RWPE1 (cell line): ENCODE results near the gene NSMCE1.
A peak's percentile ranks its signal among the peaks of the same experiment; 100 is the strongest.

Experiments
- CTCF ChIA-PET: fragments of 350-600 bp; sonication (Branson Sonifier 250); formaldehyde crosslinking; extraction: SDS; loops from one replicate; lab custom pipeline; 2021; lab: Yijun Ruan, JAX
- POLR2A ChIA-PET: fragments of 400-600 bp; formaldehyde crosslinking; extraction: SDS; loops from one replicate; lab custom pipeline; 2020; ENCODE audit warnings: antibody characterized with exemption; ENCODE audit not compliant: low non-redundant PET; lab: Yijun Ruan, JAX
- DNase-seq: peaks from one replicate; pipeline ENCODE4 v3.0.0; 2012; ENCODE audit warnings: low spot score
- H3K27ac ChIP-seq: fragments of 450-650 bp; 2 replicates; pipeline ENCODE4 v1.5.1; 2017
- TF ChIP-seq, protein P1 (sequence below): fragments of 450-650 bp; conservative IDR thresholded peaks from 2 replicates; pipeline ENCODE4 v1.5.1; 2017; ENCODE audit warnings: low read depth, mild to moderate bottlenecking

NSMCE1 gene

DNA sequence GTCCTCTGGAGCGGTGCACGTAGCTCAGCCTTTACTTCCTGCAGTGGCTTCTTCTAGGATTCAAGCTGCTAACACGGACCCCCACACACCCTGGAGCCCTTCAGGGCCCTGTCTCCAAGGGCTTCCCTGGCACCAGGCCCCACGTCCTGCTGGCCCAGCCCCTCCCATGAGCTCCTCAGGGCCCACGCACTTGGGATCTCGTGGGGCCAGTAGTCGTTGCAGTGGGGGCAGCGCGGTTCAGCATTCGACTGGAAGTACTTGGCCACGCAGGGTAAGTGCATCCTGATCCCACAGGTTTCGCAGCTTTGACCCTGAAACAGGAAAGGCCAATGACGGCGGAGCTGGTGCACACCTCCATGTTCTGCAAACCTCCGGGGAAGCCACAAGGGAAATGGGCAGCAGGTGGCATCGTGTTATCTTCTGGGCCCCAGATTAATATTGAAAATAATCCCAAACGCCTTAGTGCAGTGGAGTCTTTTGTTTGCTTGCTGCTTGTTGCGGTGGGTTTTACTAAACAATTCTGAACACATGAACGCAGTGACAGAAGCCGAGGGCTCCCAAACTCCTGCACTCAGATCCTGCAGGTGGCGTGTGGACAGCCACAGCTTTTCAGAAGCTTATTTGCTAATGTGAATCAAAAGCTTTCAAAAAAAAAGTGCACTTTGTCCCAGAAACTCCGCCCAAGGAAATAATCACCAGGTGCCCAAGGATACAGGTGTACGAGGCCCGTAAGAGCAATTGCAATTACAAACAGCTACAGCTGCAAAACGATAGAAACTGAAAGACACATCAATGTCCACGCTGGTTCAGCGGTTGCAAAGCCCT is 42.8 kb downstream of the NSMCE1 start:
- peak overlapping the region; percentile 59 for H3K27ac ChIP-seq
- POLR2A ChIA-PET, result no interaction called here
- TF ChIP-seq, protein P1, sequence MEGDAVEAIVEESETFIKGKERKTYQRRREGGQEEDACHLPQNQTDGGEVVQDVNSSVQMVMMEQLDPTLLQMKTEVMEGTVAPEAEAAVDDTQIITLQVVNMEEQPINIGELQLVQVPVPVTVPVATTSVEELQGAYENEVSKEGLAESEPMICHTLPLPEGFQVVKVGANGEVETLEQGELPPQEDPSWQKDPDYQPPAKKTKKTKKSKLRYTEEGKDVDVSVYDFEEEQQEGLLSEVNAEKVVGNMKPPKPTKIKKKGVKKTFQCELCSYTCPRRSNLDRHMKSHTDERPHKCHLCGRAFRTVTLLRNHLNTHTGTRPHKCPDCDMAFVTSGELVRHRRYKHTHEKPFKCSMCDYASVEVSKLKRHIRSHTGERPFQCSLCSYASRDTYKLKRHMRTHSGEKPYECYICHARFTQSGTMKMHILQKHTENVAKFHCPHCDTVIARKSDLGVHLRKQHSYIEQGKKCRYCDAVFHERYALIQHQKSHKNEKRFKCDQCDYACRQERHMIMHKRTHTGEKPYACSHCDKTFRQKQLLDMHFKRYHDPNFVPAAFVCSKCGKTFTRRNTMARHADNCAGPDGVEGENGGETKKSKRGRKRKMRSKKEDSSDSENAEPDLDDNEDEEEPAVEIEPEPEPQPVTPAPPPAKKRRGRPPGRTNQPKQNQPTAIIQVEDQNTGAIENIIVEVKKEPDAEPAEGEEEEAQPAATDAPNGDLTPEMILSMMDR, result no peak
- CTCF ChIA-PET, result interaction anchor here (0.6 to 1.7 kb wide), 4 partner anchors 9 to 1391 kb away, joined by 4 to 5 read pairs (median 4); no protein-coding TSS in a partner anchor
- no peak for DNase-seq

DNA sequence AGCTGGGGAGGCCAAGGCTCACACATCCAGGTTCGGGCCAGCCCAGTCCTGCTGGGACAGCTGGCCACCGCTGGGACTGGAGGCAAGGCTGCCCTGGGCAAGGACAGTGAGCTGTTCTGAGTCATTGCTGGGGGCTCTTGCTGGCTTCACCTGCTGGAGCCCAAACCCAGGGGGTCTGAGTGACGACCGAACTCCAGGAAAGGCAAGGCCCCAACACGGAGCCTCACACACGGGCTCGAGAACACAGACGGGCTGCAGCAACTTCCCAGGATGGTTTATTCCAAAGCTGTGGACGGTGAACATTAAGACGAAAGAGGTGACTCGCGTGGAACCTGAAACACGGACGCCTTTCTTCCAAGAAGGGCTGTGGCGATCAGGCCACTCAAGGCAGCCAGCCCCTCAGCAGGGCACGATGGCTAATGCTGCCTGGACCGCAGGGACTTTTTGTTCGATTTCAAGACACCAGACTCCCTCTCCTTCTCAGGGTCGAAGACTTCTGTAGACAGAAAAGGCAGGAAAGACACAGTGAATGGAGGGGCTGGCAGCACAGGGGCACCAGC is 43.8 kb downstream of the NSMCE1 start:
- DNase-seq, result no peak
- peak overlapping the region; percentile 59 for H3K27ac ChIP-seq
- POLR2A ChIA-PET, result no interaction called here
- TF ChIP-seq, protein P1, result no peak
- CTCF ChIA-PET, result interaction anchor here (0.5 to 1.7 kb wide), 4 partner anchors 10 to 1392 kb away, joined by 5 to 6 read pairs (median 5); no protein-coding TSS in a partner anchor

DNA sequence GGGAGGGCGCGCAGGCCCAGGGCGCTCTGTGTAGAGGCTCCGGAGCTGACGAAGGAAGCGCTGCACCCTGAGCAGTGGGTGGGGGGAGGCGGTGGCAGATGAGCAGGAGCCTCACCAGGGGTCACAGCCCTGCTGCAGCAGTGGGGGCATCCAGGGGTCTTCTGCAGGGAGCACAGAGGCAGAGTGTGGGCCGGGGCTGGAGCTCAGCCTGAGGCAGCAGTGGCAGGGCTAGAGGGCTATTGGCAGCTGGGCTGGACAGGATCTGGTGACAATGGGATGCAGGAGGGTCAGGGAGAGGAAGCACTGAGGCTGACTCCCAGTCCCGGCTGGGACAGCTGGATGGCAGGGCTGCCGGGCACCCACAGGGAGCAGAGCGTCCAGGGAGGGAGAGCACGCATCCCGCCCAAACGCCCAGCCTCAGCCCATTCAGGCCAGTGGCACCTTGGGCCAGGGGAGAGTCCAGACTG is 44.3 kb downstream of the NSMCE1 start:
- TF ChIP-seq, protein P1, result no peak
- CTCF ChIA-PET, result interaction anchor here (1.2 kb wide), 1 partner anchor 11 kb away, joined by 5 read pairs; no protein-coding TSS in a partner anchor
- DNase-seq, result no peak
- H3K27ac ChIP-seq, result peak overlapping the region; percentile 59
- POLR2A ChIA-PET, result no interaction called here

DNA sequence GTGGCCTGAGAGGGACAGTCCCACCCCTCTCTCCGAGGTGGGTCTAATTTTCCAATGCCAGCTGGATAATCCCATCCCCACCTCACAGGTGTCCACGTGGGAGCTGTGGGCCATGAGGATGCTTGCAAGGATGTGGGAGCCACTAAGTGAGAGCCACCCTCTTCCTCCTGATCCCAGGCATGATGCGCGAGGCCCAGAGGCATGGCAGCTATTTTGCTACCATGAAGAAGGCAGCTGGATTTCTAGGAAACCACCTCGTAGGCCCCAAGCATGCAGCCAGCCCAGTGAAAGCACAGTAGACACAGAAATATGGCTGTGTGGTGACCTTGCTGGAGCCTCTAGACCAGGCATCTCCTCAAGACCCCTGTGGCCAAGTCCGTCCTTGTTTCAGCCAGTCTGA is 44.9 kb downstream of the NSMCE1 start:
- H3K27ac ChIP-seq, result no peak overlapping the region
- ChIA-PET POLR2A (no interaction called here), CTCF (interaction anchor here (1.2 kb wide), 1 partner anchor 11 kb away, joined by 5 read pairs; no protein-coding TSS in a partner anchor)
- TF ChIP-seq, protein P1, result no peak
- DNase-seq, result no peak

DNA sequence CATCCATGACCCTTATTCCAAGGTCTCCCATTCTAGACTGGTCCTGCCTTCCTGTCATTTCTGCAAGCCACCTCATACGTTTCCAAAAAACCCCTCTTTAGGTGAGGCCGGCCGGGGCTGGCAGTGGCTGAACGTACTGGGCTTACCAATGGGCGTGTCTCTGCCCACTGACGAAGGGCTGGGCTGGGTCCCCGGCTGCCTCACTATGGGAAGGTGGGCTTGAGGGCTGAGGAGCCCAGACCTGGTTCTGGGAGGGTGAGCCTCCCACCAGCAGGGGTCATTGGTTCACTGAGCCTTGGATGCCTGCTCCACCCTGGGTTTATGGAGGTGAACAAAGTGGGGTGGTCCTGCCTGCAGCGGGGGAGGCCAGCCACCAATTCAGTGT is 45.4 kb downstream of the NSMCE1 start:
- TF ChIP-seq, protein P1, result no peak
- DNase-seq, result no peak
- POLR2A ChIA-PET, result no interaction called here
- CTCF ChIA-PET, result no interaction called here
- peak overlapping the region; percentile 7; the same call in 1 of the 2 replicates for H3K27ac ChIP-seq
